Astrocyte (in vitro differentiated cells and primary cell): Measurements from ENCODE around the gene ALDH3B2. TPM values are rescaled to one million over a fixed set of nuclear protein-coding genes. Genes with fewer than 3 reads are reported as not detected.
"Not testable (repeated sequence)": the region's sequence is repeated elsewhere in the genome, so short reads cannot be mapped to it uniquely, and the experiment has no call there.

ENCODE experiments used
- DNase-seq: peaks from one replicate; pipeline ENCODE4 v3.0.0-alpha.2; 2010; ENCODE audit warnings: low read depth
- FAIRE-seq: peaks from 2 replicates; lab custom pipeline; 2011; peaks lifted over from hg19 to GRCh38; lab: Jason Lieb, UNC
- H2AFZ ChIP-seq: 2 replicates; pipeline ENCODE4 v1.6.0; 2012; ENCODE audit warnings: low read depth, low read length, inconsistent platforms
- H3K27ac ChIP-seq: 2 replicates; pipeline ENCODE4 v1.5.1; 2011; ENCODE audit warnings: low read depth, low read length, inconsistent platforms
- H3K27me3 ChIP-seq: 2 replicates; pipeline ENCODE4 v1.6.0; 2011; ENCODE audit warnings: low read length, inconsistent platforms; ENCODE audit not compliant: insufficient read depth
- H3K36me3 ChIP-seq: 2 replicates; pipeline ENCODE4 v1.5.1; 2011; ENCODE audit warnings: low read length, inconsistent platforms; ENCODE audit not compliant: insufficient read depth
- H3K4me1 ChIP-seq: 2 replicates; pipeline ENCODE4 v1.5.1; 2011; ENCODE audit warnings: low read length, inconsistent platforms; ENCODE audit not compliant: insufficient read depth
- H3K4me2 ChIP-seq: 2 replicates; pipeline ENCODE4 v1.6.0; 2012; ENCODE audit warnings: low read length, inconsistent platforms
- H3K4me3 ChIP-seq: 2 replicates; pipeline ENCODE4 v1.5.1; 2011; ENCODE audit warnings: low read depth, mild to moderate bottlenecking, low read length, inconsistent platforms; ENCODE audit not compliant: insufficient read depth
- H3K79me2 ChIP-seq: 2 replicates; pipeline ENCODE4 v1.6.0; 2012; ENCODE audit warnings: mild to moderate bottlenecking, low read length, inconsistent platforms; ENCODE audit not compliant: insufficient read depth
- H3K9ac ChIP-seq: 2 replicates; pipeline ENCODE4 v1.6.0; 2012; ENCODE audit warnings: mild to moderate bottlenecking, low read length, inconsistent platforms
- H3K9me3 ChIP-seq: 2 replicates; pipeline ENCODE4 v1.5.1; 2012; ENCODE audit warnings: low read depth, mild to moderate bottlenecking, low read length, inconsistent platforms; ENCODE audit not compliant: insufficient read depth
- H4K20me1 ChIP-seq: 2 replicates; pipeline ENCODE4 v1.6.0; 2012; ENCODE audit warnings: low read length, inconsistent platforms; ENCODE audit not compliant: insufficient read depth
- H3K27ac Mint-ChIP-seq: one replicate; pipeline ENCODE4 v1.8.0; 2021; ENCODE audit warnings: mild to moderate bottlenecking, mixed read lengths; ENCODE audit not compliant: unreplicated experiment
- H3K27me3 Mint-ChIP-seq: one replicate; pipeline ENCODE4 v1.8.0; 2021; ENCODE audit warnings: low read depth, mixed read lengths; ENCODE audit not compliant: unreplicated experiment
- H3K36me3 Mint-ChIP-seq: one replicate; pipeline ENCODE4 v1.8.0; 2021; ENCODE audit warnings: low read depth, mixed read lengths; ENCODE audit not compliant: unreplicated experiment
- H3K4me1 Mint-ChIP-seq: one replicate; pipeline ENCODE4 v1.8.0; 2021; ENCODE audit warnings: low read depth, mixed read lengths; ENCODE audit not compliant: unreplicated experiment
- H3K4me3 Mint-ChIP-seq: one replicate; pipeline ENCODE4 v1.8.0; 2021; ENCODE audit warnings: mild to moderate bottlenecking, moderate library complexity, mixed read lengths; ENCODE audit not compliant: unreplicated experiment
- H3K9me3 Mint-ChIP-seq: one replicate; pipeline ENCODE4 v1.8.0; 2021; ENCODE audit warnings: mild to moderate bottlenecking, mixed read lengths; ENCODE audit not compliant: unreplicated experiment
- EZH2 ChIP-seq: IDR thresholded peaks from 2 replicates; pipeline ENCODE4 v1.6.1; 2012; ENCODE audit warnings: mild to moderate bottlenecking, low read length, inconsistent platforms; ENCODE audit not compliant: insufficient read depth
- total RNA-seq: library from RNA; stranded (reverse); gene quantifications from 2 replicates; pipeline ENCODE4 v1.2.1, GENCODE V29; 2021
- TF ChIP-seq, protein P1 (sequence below): IDR thresholded peaks from 2 replicates; pipeline ENCODE4 v1.5.1; 2011; ENCODE audit warnings: low read depth, mild to moderate bottlenecking, inconsistent platforms, low read length, moderate library complexity; ENCODE audit not compliant: insufficient read depth

The ALDH3B2 gene
- total RNA-seq, 1 donor from 2014 or later: not detected

DNA sequence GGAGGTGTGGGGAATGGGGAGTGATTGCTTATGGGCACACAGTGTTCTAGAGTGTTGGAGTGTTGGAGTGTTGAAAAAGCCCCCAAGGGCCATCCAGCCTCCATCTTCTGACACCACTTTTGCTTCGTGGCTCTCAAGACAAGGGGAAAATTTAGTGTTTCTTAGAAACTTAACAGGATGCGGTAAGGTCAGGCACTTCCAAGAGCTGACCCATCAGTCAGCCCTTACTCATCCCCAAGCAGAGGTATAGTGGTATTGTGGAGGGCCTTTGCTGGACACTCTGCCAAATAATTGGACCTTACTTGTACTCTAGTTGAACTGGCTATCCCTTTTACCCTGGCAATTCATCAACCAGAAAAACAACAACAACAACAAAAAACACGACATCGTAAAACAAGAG lies 14.8 kb upstream of the ALDH3B2 start:
- Histone ChIP-seq H3K4me1 (no peaks in the 10 kb centered on the region), H3K27me3 (no peaks in the 10 kb centered on the region), H3K36me3 (no peaks in the 10 kb centered on the region), H3K27ac (no peak overlapping the region), H3K9ac (no peak overlapping the region), H3K4me2 (no peak overlapping the region), H4K20me1 (no peaks in the 10 kb centered on the region), H2AFZ (no peak overlapping the region), H3K79me2 (no peaks in the 10 kb centered on the region), H3K9me3 (no peaks in the 10 kb centered on the region), H3K4me3 (no peak overlapping the region)
- TF ChIP-seq, protein P1, sequence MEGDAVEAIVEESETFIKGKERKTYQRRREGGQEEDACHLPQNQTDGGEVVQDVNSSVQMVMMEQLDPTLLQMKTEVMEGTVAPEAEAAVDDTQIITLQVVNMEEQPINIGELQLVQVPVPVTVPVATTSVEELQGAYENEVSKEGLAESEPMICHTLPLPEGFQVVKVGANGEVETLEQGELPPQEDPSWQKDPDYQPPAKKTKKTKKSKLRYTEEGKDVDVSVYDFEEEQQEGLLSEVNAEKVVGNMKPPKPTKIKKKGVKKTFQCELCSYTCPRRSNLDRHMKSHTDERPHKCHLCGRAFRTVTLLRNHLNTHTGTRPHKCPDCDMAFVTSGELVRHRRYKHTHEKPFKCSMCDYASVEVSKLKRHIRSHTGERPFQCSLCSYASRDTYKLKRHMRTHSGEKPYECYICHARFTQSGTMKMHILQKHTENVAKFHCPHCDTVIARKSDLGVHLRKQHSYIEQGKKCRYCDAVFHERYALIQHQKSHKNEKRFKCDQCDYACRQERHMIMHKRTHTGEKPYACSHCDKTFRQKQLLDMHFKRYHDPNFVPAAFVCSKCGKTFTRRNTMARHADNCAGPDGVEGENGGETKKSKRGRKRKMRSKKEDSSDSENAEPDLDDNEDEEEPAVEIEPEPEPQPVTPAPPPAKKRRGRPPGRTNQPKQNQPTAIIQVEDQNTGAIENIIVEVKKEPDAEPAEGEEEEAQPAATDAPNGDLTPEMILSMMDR: no peak
- TF ChIP-seq EZH2: no peak
- H3K9me3 Mint-ChIP-seq: peaks cover 2% of the 10 kb centered on the region
- peaks cover 13% of the 10 kb centered on the region for H3K27me3 Mint-ChIP-seq
- H3K4me1 Mint-ChIP-seq: no peaks in the 10 kb centered on the region
- H3K4me3 Mint-ChIP-seq: no peak overlapping the region
- no peak for FAIRE-seq
- no peak for DNase-seq
- H3K27ac Mint-ChIP-seq: no peak overlapping the region
- H3K36me3 Mint-ChIP-seq: no peaks in the 10 kb centered on the region

GRCh38 chr11:67687986-67688385 lies 13.6 kb upstream of the ALDH3B2 start:
- TF ChIP-seq, protein P1: no peak
- TF ChIP-seq EZH2: no peak
- Histone ChIP-seq H3K27me3 (peaks cover 5% of the 10 kb centered on the region), H4K20me1 (no peaks in the 10 kb centered on the region), H3K4me1 (no peaks in the 10 kb centered on the region), H3K9me3 (no peaks in the 10 kb centered on the region), H3K79me2 (no peaks in the 10 kb centered on the region), H3K36me3 (no peaks in the 10 kb centered on the region), H3K9ac (no peak overlapping the region), H3K4me2 (no peak overlapping the region), H3K27ac (no peak overlapping the region), H3K4me3 (no peak overlapping the region), H2AFZ (no peak overlapping the region)
- Mint-ChIP-seq H3K4me3 (no peak overlapping the region), H3K36me3 (no peaks in the 10 kb centered on the region), H3K27ac (no peak overlapping the region), H3K27me3 (peaks cover 13% of the 10 kb centered on the region), H3K9me3 (peaks cover 2% of the 10 kb centered on the region), H3K4me1 (no peaks in the 10 kb centered on the region)
- peak; percentile 17 for FAIRE-seq
- DNase-seq: no peak

DNA sequence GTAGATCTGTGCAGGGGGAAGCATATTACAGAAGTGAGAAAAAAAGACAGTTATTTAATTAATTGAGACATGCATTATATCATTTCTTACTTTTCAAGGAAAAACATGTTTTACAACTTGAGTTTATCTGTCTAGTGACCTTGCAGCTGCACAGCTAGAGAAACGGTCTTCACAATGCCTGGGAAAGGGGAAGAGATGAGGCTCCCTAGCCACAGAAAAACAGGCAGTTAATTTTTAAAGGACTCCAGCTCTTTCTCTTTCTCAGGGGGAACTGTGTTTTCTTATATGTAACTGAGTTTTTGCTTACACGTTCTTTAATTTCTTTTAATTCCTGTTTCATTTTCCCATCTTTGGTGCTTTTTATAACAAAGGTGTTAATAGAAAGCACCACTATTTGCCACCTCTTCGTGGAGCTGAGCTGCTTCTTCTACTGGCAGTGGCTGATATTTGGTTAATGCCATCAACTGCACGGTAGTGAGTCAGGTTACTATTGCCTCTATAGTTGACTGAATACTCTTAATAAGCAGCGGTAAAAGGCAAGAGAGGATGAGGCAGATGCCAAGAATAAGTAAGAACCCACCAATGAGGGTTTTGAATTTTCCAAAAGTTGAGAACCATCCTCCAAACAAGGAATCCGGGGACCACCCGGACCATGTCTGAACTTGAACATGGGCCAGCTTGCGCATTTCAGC lies 11.4 kb upstream of the ALDH3B2 start:
- not testable (repeated sequence) for H4K20me1 ChIP-seq, H3K9me3 ChIP-seq, H3K79me2 ChIP-seq, H3K27ac Mint-ChIP-seq, H3K9ac ChIP-seq, DNase-seq, H3K4me1 ChIP-seq, H3K36me3 Mint-ChIP-seq, H3K4me3 ChIP-seq, H3K36me3 ChIP-seq, H3K4me2 ChIP-seq, H3K4me1 Mint-ChIP-seq, H3K4me3 Mint-ChIP-seq, H3K9me3 Mint-ChIP-seq, H2AFZ ChIP-seq, H3K27ac ChIP-seq, H3K27me3 ChIP-seq, FAIRE-seq
- peaks cover 13% of the 10 kb centered on the region for H3K27me3 Mint-ChIP-seq

DNA sequence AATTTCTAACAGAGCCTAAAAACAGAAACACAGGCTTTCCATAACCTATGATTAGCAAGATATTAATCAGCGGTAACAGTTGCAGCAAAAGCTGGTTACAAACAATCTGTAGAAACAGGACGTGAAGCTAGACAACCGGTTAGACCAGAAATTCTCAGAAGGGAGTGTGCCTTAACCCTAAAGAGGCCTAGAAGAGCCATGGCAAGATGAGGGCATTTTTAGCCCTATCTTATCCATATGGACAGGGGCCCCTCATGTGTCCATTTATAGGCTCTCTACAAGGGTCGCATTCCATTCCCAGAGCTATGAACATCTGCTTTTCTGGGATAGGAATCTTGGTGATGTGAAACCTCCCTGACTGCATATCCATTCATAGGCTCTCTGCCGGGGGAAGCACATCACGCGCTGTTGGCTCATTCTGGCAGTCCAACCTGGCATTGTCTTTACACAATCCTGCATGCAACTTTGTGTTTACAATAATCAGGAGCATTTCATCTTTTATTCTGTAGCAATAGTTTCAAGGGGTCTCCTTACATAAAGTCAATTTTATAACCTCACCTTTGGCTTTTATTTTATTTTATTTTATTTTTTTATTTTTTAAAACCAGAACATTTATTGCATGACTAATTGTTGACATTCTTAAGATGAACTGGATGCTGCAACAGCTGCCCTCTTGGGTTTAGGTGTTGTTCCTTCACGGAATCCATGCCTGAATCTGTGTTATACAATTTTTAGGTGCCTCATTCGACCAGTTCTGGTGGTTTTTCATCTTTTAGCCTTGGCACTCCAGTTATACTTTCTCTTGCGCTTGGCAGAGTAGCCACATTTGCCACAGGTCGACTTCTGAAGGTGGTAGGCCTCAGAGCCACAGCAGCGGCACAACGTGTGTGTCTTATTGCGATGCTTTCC lies 8.0 kb upstream of the ALDH3B2 start:
- not testable (repeated sequence) for H3K9ac ChIP-seq, H3K36me3 ChIP-seq, H3K4me3 Mint-ChIP-seq, DNase-seq, H3K27ac ChIP-seq, H3K27me3 Mint-ChIP-seq, H3K4me1 Mint-ChIP-seq, H3K27me3 ChIP-seq, H2AFZ ChIP-seq, H3K4me2 ChIP-seq, H3K27ac Mint-ChIP-seq, H3K9me3 ChIP-seq, H4K20me1 ChIP-seq, H3K4me3 ChIP-seq, H3K4me1 ChIP-seq, H3K9me3 Mint-ChIP-seq, H3K36me3 Mint-ChIP-seq, FAIRE-seq, H3K79me2 ChIP-seq
